HG02870 (cell line): ENCODE results near the gene TSPEAR.

Experiments
- ATAC-seq: cut with Tn5 transposase; IDR thresholded peaks from one replicate; pipeline ENCODE4 v1.9.1; 2021; ENCODE audit warnings: mild to moderate bottlenecking, moderate library complexity; ENCODE audit not compliant: unreplicated experiment

TSPEAR gene

GRCh38 chr21:44522753-44523204 is 188.6 kb downstream of the TSPEAR start:
- no peak for ATAC-seq

DNA sequence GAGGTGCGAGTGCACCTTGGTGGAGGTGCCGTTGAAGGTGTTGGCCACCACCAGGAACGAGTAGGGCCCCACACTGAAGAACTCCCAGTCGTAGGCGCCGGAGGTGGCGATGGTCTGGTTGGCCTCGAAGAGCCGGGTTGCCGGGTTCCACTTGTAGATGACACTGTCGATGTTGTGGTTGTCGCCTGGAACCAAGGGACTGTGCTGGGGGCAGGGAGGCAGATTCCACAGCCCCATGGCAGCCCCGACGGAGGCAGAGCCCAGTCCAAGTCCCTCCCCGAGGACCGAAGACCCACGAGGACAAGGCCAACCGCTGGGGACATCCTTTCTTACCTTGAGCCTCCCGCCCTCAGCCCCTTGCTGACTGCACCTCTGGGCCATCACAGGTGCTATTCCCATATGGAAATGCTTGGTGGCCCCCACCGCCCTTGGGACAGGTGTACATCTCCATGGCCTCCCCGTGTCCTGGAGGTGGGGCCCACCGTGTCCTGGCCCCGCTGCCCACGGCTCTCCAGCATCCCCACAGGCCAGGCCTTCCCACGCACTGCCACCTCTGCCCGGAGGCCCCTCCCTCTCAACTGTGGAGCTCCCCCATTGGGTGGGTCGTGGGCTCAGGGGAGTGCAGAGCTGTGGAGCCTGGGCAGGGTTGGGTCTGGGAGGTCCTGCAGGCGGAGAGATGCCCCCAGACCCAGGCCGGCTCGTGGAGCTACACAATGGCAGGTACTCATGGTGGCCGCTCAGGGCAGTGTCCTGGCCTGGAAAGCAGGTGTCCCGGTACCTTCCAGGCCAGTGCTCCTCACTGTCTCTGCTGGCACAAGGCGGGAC is 189.2 kb downstream of the TSPEAR start:
- no peak for ATAC-seq

DNA sequence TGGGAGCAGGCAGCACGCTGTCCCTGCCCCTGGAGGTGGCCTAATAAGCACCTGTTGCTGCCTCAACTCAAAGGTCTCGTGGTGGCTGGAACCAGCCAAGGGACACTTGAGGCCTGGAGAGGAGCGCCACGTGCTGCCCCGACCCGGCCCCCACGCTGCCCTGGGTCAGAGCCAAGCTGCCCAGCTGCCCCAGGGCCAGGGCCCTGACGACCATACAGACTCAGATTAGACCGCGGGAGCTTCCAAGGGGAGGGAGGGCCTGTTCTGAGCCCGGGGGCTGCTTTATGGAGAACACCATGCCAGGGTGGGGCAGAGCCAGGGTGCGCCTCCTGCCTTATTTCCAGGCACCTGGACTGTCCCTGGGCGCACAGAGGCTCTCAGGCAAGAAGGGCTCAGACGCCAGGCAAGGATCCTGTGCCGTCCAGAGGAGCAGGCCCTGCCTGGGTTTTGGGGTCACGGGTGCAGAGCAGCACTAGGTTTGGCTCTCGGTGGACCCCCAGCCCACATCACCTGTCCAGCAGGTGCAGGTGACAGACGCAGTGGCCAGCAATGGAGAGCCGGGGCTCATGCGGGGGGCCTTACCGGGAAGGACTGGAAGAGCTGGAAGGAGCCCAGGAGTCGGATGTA is 190.0 kb downstream of the TSPEAR start:
- no peak for ATAC-seq

DNA sequence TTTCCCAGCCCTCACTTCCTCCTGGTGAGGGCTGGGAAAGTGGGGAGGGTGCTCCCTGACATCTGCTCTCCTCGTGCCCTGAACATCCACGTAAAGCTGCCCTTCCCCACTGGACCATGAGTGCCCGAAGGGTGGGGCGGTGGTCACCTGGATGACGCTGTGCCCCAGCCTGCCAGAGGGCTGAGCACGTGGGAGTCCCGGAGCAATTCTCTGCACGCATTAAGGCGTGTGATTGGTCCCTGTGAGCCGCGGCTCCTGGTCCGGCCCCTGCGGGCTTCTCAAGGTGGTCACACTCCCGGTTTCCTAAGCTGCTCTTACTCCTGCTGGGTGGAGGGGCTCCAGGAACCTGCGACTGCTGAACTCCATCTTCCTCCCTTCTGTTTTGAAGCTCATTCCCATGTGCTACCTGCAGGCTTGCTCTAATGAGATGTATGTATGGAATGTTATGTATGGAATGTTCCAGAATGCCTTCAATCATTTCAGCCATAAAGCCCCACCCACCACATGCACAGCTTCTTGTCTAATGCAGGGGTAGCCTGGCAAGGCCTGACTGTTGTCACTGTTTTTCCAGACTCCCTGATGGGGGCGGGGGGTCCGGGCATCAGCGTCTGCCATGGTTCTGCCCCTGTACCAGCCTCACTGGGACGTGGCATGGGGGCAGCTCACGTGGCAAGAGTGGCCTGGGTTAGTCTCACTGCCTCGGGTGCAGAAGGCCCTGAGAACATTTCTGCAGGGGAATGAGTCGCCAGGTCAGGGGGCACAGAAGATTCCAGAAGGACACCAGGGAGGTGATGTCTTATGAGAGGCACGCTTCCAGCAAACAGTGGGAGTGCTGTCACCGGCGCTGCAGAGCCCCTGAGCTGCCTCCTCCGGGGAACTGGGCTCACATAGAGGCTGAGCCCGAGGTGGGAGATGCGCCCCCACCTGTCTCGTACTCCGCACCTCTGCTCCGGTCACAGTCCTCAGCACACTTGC is 190.8 kb downstream of the TSPEAR start:
- no peak for ATAC-seq

DNA sequence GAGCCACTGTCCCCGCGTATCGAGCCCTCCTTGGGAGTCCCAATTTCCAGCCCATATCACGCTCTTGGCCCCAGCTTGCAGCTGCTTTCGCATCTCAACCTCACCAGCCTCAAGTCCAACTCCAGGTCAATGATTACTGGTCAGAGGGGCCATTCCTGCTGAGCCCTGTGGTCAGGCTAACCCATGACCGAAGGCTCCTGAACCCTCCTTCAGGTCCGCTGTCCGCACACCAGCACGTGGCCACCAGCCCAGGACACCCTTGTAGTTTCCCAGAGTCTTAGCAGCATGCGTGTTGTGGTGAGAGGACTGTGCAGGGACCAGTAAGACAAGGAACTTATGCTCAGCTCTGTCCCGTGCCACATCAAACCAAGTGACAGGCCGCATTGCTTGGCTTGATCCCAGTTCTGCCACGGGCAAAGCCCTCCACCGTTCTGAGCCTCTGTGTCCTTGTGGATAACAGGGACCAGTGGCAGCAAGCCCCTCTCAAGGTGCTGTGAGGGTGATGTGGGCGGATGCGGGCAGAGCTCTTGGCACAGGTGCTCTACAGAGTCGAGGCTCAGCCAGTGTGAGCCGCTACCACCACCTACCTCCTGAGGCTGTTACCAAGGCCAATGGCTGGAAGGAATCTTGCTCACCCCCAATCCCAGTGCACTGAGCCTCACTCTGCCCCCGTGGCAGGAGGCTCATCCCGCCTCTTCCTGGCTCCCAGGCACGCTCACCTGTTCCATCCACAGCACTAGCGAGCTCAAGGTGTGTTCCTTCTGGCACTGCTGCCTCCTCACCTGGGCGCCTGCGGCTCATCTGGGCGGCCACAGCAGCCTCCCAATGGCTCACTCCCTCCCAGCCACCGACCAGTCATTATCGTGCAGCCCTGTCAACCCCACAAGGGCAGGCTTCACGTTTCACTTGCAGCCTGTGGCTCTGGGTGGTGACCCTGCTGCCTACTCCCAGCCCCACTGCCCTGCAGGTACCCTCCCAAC is 191.7 kb downstream of the TSPEAR start:
- ATAC-seq = no peak

DNA sequence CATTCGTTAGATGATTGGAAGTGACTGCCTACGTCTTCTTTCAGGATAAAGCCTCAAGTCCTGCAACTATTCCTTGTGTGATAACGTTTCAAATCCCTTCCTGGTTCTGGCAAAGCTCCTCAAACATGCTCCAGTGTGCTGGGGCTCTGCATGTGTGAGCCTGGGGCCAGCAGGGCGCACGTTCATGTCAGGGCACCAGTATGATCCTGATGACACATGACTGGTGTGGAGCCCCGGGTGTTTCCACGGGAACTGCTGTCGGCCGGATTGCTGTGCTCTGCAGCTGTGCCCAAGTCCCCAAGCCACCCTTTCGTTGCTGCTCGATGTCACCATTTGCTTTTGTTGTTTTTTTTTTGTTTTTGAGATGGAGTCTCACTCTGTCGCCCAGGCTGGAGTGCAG is 192.7 kb downstream of the TSPEAR start:
- no peak for ATAC-seq

- ATAC-seq = no peak
Observed at GRCh38 chr21:44517175-44517899, 194.0 kb downstream of the TSPEAR start.

GRCh38 chr21:44516828-44517174 is 194.6 kb downstream of the TSPEAR start:
- ATAC-seq = no peak

DNA sequence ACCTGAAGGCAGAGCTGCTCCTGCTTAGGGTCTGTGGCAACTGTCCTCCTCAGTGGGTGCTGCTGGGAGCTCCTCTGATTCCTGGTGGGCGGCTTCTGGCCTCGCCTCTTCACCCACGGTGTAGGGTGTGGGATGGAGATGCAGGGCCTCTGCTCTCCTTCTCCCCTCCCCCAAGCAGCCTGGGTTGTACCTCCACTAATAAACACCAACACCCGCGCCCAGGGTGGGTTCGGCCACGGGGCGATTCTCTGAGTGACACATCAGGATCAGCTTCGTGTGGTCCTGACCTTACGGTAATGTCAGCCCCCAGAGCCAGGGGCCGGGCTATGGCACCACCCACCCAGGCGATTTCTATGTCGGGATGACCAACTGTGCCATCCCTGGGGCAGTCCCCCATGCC is 195.0 kb downstream of the TSPEAR start:
- no peak for ATAC-seq

DNA sequence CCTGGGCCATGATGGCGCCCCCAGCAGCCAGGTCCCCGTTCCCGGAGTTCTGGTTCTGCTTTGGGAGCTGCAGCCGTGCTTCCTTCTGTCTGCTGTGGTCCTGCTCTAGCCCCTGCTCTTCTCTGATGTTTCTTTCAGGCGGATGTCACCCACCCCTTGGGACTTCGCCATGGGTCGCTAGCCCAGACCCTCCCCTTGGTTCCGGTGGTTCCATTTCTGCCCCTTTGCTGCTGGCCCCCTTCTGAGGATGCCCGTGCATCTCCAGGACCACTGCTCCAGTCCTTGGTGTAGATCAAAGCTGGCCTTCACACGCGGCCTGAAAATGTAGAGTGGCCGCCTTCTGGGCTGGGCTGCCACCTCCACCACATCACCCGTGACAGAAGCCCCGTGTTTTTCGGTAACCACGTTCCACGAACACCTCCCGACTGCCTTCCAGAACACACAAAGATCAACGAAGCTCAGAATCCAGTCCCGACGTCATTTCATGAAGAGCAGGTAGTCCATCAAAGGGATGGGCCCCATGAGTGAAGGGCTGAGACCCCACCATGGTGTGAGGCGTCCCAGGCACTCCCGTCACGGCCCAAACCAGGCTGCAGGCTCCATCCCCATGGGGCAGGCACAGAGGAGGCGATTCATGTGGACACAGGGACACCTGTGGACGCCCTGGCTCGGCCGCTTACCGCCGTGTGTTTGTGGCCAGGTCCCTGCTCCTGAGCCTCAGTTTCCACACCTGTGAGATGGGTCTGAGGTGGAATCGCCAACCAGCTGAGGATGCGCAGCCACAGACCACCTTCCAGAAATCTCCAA is 195.8 kb downstream of the TSPEAR start:
- no peak for ATAC-seq

DNA sequence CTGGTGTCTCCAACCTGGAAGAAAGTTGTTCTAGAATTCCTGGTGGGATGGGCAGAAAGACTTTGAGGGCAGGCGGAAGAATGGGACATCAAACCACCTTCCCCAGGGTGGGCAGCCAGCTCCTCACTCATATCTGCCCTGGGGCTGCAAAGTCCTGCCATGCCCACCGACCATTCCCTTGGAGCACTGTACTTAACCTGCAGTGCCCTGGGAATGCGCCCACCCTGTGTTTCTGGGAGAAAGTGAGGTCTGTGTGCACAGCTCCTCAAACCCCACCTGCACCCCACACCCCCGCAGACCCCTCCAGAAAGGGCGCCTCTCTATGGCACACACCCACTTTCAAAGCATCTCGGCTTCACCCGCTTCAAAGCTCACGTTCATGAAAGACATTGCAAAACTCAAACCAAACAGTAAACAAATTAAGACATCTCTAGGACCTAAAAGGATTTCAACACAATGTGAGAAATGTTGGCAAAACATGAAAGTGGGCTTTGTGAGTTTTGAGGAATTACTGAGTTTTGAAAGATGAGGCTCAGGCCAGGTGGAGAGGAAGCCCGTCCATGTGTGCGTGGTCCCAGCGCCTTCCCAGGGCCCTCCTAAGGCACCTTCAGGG is 196.5 kb downstream of the TSPEAR start:
- ATAC-seq = no peak

DNA sequence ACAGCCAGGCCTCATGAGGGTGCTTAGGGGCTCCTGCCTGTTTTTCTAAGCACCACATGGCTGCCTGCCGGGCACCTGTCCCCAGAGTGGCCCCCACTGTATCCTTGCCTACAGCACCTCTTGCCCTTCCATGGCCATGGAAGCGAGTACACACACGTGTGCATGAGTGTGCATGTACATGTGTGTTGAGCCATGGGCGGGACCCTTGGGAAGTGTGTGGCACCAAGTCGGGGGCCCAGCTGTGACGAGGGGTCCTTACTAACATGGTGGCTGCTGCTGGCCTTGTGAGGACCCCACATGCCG is 197.2 kb downstream of the TSPEAR start:
- ATAC-seq = no peak

GRCh38 chr21:44513389-44514217 is 197.8 kb downstream of the TSPEAR start:
- ATAC-seq = no peak

DNA sequence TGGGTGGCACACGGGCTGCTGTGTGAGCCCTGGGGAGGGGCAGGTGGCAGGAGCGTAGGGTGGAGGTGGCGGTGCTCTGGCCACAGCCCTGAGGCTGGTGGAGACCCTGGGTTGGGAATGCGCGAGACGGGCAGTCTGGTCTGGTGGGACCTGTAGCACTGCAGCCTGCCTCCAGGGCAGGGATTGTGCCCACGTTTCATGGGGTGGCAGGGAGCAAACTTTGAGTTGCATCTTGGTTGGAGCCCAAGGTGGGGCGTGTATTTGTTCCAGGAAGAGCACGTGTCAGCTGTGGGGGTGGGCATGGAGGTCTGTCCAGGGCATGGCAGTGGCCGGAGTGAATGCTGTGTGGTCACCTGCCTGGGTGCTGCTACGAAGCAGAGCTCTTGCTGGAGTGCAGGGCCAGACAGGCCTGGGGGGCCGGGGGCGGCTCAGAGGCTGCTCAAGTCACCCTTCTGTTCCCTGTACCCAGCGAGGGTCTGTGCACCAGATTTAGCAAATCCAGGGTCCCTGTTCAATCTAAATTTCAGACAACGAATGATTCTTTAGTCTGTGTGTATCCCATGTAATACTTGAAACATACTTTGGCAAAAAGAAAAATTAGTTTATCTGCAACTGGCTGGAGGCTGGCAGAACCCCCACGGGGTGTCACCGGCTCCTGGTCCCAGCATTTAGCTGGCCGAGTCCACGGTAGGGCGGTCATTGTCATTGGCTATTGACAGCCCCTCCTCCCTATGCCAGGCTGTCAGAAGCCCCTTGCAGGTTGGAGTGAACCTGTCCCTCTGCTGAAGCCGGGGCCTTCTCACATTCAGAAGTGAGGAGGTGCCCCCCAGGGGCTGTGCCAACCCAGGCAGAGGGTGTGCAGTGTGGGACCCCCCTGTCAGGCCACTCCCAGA is 198.6 kb downstream of the TSPEAR start:
- ATAC-seq = no peak

- no peak for ATAC-seq
Observed at GRCh38 chr21:44511938-44512275, 199.5 kb downstream of the TSPEAR start.

DNA sequence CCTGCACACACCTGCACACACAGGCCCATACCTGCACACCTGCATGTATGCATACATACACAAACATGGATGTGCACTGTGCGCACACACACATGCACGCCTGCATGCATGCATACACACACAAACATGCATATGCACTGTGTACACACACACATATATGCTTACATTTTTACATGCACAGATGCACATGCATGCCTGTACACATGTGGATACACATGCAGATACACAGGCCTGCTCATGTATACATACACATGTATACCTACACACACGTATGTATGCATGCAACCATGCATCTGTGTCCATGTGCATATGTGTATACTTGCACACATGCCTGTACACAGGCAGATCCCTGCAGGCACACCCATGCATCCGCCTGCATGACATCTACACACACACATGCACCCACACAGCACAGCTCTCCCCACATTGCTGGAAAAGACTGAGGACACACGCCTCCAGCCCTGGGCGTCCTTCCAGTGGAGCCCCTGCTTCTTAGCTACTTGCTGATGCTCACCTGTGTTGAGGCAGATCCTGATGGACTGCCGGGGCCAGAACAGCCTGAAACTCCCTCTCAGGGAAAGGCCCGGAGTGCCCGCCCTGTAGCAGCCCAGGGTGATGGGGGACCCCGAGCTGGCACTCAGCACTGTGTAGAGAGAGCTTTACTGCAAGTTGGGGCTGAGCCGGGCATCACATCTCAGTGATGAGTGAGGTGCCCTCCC is 200.0 kb downstream of the TSPEAR start:
- no peak for ATAC-seq
